OCI-LY1 (cell line): Measurements from ENCODE around the gene CLDN3.

ENCODE experiments used
- CTCF ChIP-seq: fragments of 200-600 bp; sonication (generic), shearing (Covaris generic); IDR thresholded peaks from 2 replicates; pipeline ENCODE4 v1.5.1; 2017; ENCODE audit warnings: mild to moderate bottlenecking, antibody characterized with exemption, low read length, moderate library complexity, mixed read lengths
- EZH2 ChIP-seq: fragments of 200-600 bp; sonication (generic), shearing (Covaris generic); IDR thresholded peaks from 2 replicates; pipeline ENCODE4 v1.8.0; 2017; ENCODE audit warnings: borderline replicate concordance, mixed run types, mild to moderate bottlenecking, antibody characterized with exemption, low read length, moderate library complexity, mixed read lengths

GRCh38 chr7:73769481-73770001 is 529 bp downstream of the CLDN3 start:
- TF ChIP-seq CTCF = no peak
- TF ChIP-seq EZH2 = no peak
